Lower lobe of right lung (tissue), 2 donors: ENCODE results near the gene POFUT2. TPM values are rescaled to one million over a fixed set of nuclear protein-coding genes. Genes with fewer than 3 reads are reported as not detected.

ENCODE experiments used
- ATAC-seq, 2 donors: fragments of 200-7000 bp; cut with Tn5 transposase; one replicate each; pipeline ENCODE4 v1.9.1; 2020 to 2022; ENCODE audit warnings: mild to moderate bottlenecking in 2 of 2, moderate library complexity in 2 of 2
- DNase-seq: peaks from one replicate; pipeline ENCODE4 v3.0.0-alpha.2; 2020
- H3K27ac ChIP-seq: fragments of 200-600 bp; one replicate; pipeline ENCODE4 v1.8.0; 2022
- H3K27me3 ChIP-seq: fragments of 200-600 bp; one replicate; pipeline ENCODE4 v1.8.0; 2022; ENCODE audit warnings: low read depth
- H3K36me3 ChIP-seq: fragments of 200-600 bp; one replicate; pipeline ENCODE4 v1.8.0; 2022; ENCODE audit warnings: mild to moderate bottlenecking
- H3K4me1 ChIP-seq: fragments of 200-600 bp; one replicate; pipeline ENCODE4 v1.8.0; 2022
- H3K4me3 ChIP-seq: fragments of 200-600 bp; one replicate; pipeline ENCODE4 v1.8.0; 2022; ENCODE audit warnings: mild to moderate bottlenecking
- H3K9me3 ChIP-seq: fragments of 200-600 bp; one replicate; pipeline ENCODE4 v1.8.0; 2022
- intact Hi-C: fragments of 100-400 bp; cut with DNase I; formaldehyde crosslinking; loops from one replicate; pipeline ENCODE4 v1.11.0; 2022
- total RNA-seq: library from RNA; stranded (reverse); fragmentation: NEBNext Ultra II Directional; extraction: Animal tissue kit (Norgen Biotek cat#: 25700); gene quantifications from one replicate; pipeline ENCODE4 v1.2.1, GENCODE V29; 2021
- TF ChIP-seq, protein P1 (sequence below): fragments of 200-600 bp; IDR thresholded peaks from one replicate; pipeline ENCODE4 v1.8.0; 2022; ENCODE audit warnings: antibody characterized with exemption, mild to moderate bottlenecking
- donor health status: DM: no; HTN: yes; CAD: no; lungs with severe emphysema.

Gene POFUT2
- total RNA-seq, 1 donor from 2014 or later = 29.1 TPM

DNA sequence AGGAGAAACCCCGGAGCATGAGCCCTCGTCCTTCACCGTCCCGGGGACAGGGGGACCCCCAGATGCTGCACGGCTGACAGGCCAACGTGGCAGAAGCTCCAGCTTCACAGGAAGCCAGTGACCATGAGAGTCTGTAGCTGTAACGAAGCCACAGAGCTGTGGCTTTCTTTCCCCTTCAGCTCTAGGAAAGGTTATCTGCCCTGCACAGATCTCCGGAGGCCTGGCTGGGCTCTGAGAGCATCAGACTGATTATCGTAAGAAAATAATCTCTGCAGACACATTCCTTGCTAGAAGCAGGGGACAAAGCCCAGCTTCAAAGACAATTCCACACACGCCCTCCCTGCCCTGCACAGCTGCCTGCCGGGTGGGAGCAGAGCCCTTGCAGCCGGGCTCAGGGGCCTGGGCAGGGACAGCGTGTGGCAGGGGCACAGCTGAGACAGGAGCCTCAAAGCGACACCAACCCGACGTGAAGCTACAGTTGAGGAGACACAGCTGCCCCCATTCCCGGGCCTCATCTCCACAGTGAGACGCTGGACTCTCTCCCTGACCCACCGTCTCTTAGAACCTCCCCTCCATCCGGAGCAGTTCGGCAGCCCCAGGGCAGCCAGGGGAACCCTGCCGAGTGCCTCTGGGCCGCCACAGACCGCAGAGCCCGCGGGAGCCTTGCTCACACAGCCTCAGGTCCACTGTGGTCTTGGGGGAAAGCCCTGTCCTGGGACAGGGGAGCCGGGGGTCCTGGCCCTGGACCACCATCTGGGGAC, 30.6 kb downstream of the POFUT2 start:
- peaks cover 42% of the 10 kb centered on the region for H3K27me3 ChIP-seq
- no peaks in the 10 kb centered on the region for H3K9me3 ChIP-seq
- ATAC-seq (peak; percentile 8 to 24), DNase-seq (no peak)
- H3K27ac ChIP-seq = no peak overlapping the region
- H3K36me3 ChIP-seq = peaks cover 3% of the 10 kb centered on the region
- TF ChIP-seq, protein P1, sequence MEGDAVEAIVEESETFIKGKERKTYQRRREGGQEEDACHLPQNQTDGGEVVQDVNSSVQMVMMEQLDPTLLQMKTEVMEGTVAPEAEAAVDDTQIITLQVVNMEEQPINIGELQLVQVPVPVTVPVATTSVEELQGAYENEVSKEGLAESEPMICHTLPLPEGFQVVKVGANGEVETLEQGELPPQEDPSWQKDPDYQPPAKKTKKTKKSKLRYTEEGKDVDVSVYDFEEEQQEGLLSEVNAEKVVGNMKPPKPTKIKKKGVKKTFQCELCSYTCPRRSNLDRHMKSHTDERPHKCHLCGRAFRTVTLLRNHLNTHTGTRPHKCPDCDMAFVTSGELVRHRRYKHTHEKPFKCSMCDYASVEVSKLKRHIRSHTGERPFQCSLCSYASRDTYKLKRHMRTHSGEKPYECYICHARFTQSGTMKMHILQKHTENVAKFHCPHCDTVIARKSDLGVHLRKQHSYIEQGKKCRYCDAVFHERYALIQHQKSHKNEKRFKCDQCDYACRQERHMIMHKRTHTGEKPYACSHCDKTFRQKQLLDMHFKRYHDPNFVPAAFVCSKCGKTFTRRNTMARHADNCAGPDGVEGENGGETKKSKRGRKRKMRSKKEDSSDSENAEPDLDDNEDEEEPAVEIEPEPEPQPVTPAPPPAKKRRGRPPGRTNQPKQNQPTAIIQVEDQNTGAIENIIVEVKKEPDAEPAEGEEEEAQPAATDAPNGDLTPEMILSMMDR = no peak
- intact Hi-C loops = no loop called here
- no peak overlapping the region for H3K4me3 ChIP-seq
- peaks cover 10% of the 10 kb centered on the region for H3K4me1 ChIP-seq

GRCh38 chr21:45256021-45256911, 31.4 kb downstream of the POFUT2 start:
- Histone ChIP-seq H3K36me3 (no peaks in the 10 kb centered on the region), H3K4me1 (peaks cover 10% of the 10 kb centered on the region), H3K27ac (no peak overlapping the region), H3K4me3 (no peak overlapping the region), H3K9me3 (no peaks in the 10 kb centered on the region), H3K27me3 (peaks cover 46% of the 10 kb centered on the region)
- ATAC-seq (no peak), DNase-seq (no peak)
- intact Hi-C loops = no loop called here
- TF ChIP-seq, protein P1 = no peak

GRCh38 chr21:45255381-45256020, 32.2 kb downstream of the POFUT2 start:
- TF ChIP-seq, protein P1 = no peak
- Histone ChIP-seq H3K27ac (no peak overlapping the region), H3K27me3 (peaks cover 51% of the 10 kb centered on the region), H3K4me3 (no peak overlapping the region), H3K4me1 (peaks cover 10% of the 10 kb centered on the region), H3K36me3 (no peaks in the 10 kb centered on the region), H3K9me3 (no peaks in the 10 kb centered on the region)
- intact Hi-C loops = no loop called here
- ATAC-seq = no peak
- no peak for DNase-seq

- intact Hi-C loops = no loop called here
- H3K27ac ChIP-seq = no peak overlapping the region
- no peak for DNase-seq
- no peak for ATAC-seq
- H3K4me3 ChIP-seq = no peak overlapping the region
- TF ChIP-seq, protein P1 = no peak
- H3K9me3 ChIP-seq = no peaks in the 10 kb centered on the region
- no peaks in the 10 kb centered on the region for H3K36me3 ChIP-seq
- H3K4me1 ChIP-seq = peaks cover 10% of the 10 kb centered on the region
- peaks cover 51% of the 10 kb centered on the region for H3K27me3 ChIP-seq
Observed at GRCh38 chr21:45254460-45254930, 33.2 kb downstream of the POFUT2 start.
